Liver (tissue), 9 donors: Measurements from ENCODE around the gene TFDP2. TPM values are rescaled to one million over a fixed set of nuclear protein-coding genes. Genes with fewer than 3 reads are reported as not detected.

ENCODE experiments used
- DNase-seq: peaks from one replicate; pipeline ENCODE4 v3.0.0-alpha.2; 2017; ENCODE audit warnings: low spot score
- H3K27ac ChIP-seq, 2 donors: one replicate each; pipeline ENCODE4 v1.7.0; 2013; ENCODE audit warnings: inconsistent platforms in 2 of 2, low read length in 2 of 2, control low read depth in 1 of 2, low read depth in 1 of 2, mild to moderate bottlenecking in 1 of 2
- H3K27me3 ChIP-seq, 4 donors: one replicate each; pipeline versions ENCODE4 v1.6.1 to v1.7.0; 2013; ENCODE audit warnings: low read length in 3 of 4, inconsistent platforms in 1 of 4, mild to moderate bottlenecking in 1 of 4, moderate library complexity in 1 of 4; ENCODE audit not compliant: control insufficient read depth in 4 of 4, insufficient read depth in 4 of 4
- H3K36me3 ChIP-seq, 4 donors: one replicate each; pipeline versions ENCODE4 v1.6.1 to v1.7.0; 2013; ENCODE audit warnings: low read length in 3 of 4, mild to moderate bottlenecking in 3 of 4, low read depth in 1 of 4, moderate library complexity in 1 of 4; ENCODE audit not compliant: control insufficient read depth in 4 of 4, insufficient read depth in 3 of 4
- H3K4me1 ChIP-seq, 4 donors: one replicate each; pipeline versions ENCODE4 v1.6.1 to v1.7.0; 2013; ENCODE audit warnings: low read length in 3 of 4, mild to moderate bottlenecking in 3 of 4, moderate library complexity in 1 of 4; ENCODE audit not compliant: control insufficient read depth in 4 of 4, insufficient read depth in 4 of 4
- H3K4me3 ChIP-seq, 3 donors: one replicate each; pipeline versions ENCODE4 v1.6.1 to v1.7.0; 2013; ENCODE audit warnings: low read length in 3 of 3, control low read depth in 1 of 3, low read depth in 1 of 3, mild to moderate bottlenecking in 1 of 3
- H3K9ac ChIP-seq, 2 donors: one replicate each; pipeline ENCODE4 v1.7.0; 2013; ENCODE audit warnings: low read length in 2 of 2, mild to moderate bottlenecking in 2 of 2, moderate library complexity in 2 of 2, control low read depth in 1 of 2, low read depth in 1 of 2
- H3K9me3 ChIP-seq, 4 donors: one replicate each; pipeline versions ENCODE4 v1.6.1 to v1.7.0; 2013; ENCODE audit warnings: low read length in 3 of 4; ENCODE audit not compliant: control insufficient read depth in 4 of 4
- EGR1 ChIP-seq, 2 donors: IDR thresholded peaks; 2 replicates each; pipeline ENCODE4 v1.6.1; 2016 to 2018; ENCODE audit warnings: antibody characterized with exemption in 2 of 2, low read depth in 2 of 2
- GABPA ChIP-seq, 2 donors: IDR thresholded peaks in 1 of 2; conservative IDR thresholded peaks in 1 of 2; 2 replicates each; pipeline ENCODE4 v1.6.1; 2016; ENCODE audit warnings: antibody characterized with exemption in 2 of 2, mild to moderate bottlenecking in 1 of 2, moderate library complexity in 1 of 2
- HNF4A ChIP-seq, 2 donors: conservative IDR thresholded peaks; 2 replicates each; pipeline ENCODE4 v1.6.1; 2016; ENCODE audit warnings: antibody characterized with exemption in 2 of 2, mild to moderate bottlenecking in 2 of 2
- HNF4G ChIP-seq: IDR thresholded peaks from 2 replicates; pipeline ENCODE4 v1.6.1; 2016; ENCODE audit warnings: antibody characterized with exemption
- JUND ChIP-seq, 2 donors: IDR thresholded peaks; 2 replicates each; pipeline ENCODE4 v1.6.1; 2016; ENCODE audit warnings: antibody characterized with exemption in 2 of 2
- NR2F2 ChIP-seq: IDR thresholded peaks from 2 replicates; pipeline ENCODE4 v1.6.1; 2016; ENCODE audit warnings: antibody characterized with exemption
- RAD21 ChIP-seq, 2 donors: IDR thresholded peaks; 2 replicates each; pipeline ENCODE4 v1.6.1; 2016; ENCODE audit warnings: antibody characterized with exemption in 2 of 2, mild to moderate bottlenecking in 2 of 2
- RXRA ChIP-seq, 2 donors: IDR thresholded peaks; 2 replicates each; pipeline ENCODE4 v1.6.1; 2017 to 2018; ENCODE audit warnings: antibody characterized with exemption in 2 of 2, mild to moderate bottlenecking in 1 of 2
- WGBS: extraction: QIAGEN DNeasy Blood & Tissue Kit; methylation state at CpG from one replicate; pipeline ENCODE4 v1.1.7; 2013; 5-methylcytosine and 5-hydroxymethylcytosine counted together
- polyA plus RNA-seq, 2 donors: library from polyadenylated mRNA; stranded (reverse) in 1 of 2; unstranded in 1 of 2; fragments of 200-250 nt in 1 of 2; fragments of >200 nt in 1 of 2; fragmentation: Nextera tagmentation in 1 of 2; extraction: Ambion mirVana in 1 of 2; gene quantifications; one replicate each; pipeline versions ENCODE4 v1.2.1 to v1.2.3, GENCODE V29; 2013 to 2015
- total RNA-seq, 2 donors: library from RNA; depleted of rRNA; stranded (reverse); fragments of >200 nt; gene quantifications; one replicate each; pipeline ENCODE4 v1.2.3, GENCODE V29; 2014
- TF ChIP-seq, protein P1 (sequence below): IDR thresholded peaks from 2 replicates; pipeline ENCODE4 v1.6.1; 2016; ENCODE audit warnings: antibody characterized with exemption
- TF ChIP-seq, protein P2 (sequence below): IDR thresholded peaks from 2 replicates; pipeline ENCODE4 v1.6.1; 2016; ENCODE audit warnings: antibody characterized with exemption, mild to moderate bottlenecking
- TF ChIP-seq, protein P3 (sequence below): IDR thresholded peaks from 2 replicates; pipeline ENCODE4 v1.6.1; 2016; ENCODE audit warnings: antibody characterized with exemption
- TF ChIP-seq, protein P4 (sequence below): IDR thresholded peaks from 2 replicates; pipeline ENCODE4 v1.6.1; 2016; ENCODE audit warnings: antibody characterized with exemption
- donor health status: healthy.
- donor health status: healthy.
- donor health status: healthy.
- donor health status: healthy.
- donor health status: healthy.

Gene TFDP2
- total and polyA plus RNA-seq, 4 donors, result 8.0 to 52.0 (median 29.7) TPM

DNA sequence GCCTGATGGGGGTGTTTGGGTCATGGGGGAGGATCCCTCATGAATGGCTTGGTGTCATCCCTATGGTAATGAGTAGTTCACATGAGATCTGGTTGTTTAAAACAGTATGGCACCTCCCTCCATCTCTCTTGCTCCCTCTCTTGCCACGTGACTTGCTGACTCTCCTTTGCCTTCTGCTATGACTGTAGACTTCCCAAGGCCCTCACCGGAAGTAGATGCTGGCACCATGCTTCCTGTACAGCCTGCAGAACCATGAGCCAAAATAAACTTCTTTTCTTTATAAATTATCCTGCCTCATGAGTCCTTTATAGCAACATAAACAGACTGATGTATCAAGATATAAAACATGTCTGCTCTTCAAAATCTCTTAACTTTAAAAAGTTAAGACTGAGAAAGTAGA, 96.1 kb downstream of the TFDP2 start:
- no peak overlapping the region for H3K4me3 ChIP-seq
- DNase-seq, result no peak
- no peaks in the 10 kb centered on the region for H3K36me3 ChIP-seq
- WGBS, result 87% methylated on average over 2 of the region's 2 CpGs
- no peak for TF ChIP-seq GABPA (IDR thresholded peaks at IDR 0.05 in 1 of 2, conservative IDR thresholded peaks at IDR 0.05 in 1 of 2)
- no peak for TF ChIP-seq RXRA (IDR thresholded peaks at IDR 0.05)
- TF ChIP-seq, protein P1, sequence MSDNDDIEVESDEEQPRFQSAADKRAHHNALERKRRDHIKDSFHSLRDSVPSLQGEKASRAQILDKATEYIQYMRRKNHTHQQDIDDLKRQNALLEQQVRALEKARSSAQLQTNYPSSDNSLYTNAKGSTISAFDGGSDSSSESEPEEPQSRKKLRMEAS, result no peak
- no peak for TF ChIP-seq RAD21 (IDR thresholded peaks at IDR 0.05)
- TF ChIP-seq HNF4A (conservative IDR thresholded peaks at IDR 0.05), result no peak
- TF ChIP-seq, protein P2, sequence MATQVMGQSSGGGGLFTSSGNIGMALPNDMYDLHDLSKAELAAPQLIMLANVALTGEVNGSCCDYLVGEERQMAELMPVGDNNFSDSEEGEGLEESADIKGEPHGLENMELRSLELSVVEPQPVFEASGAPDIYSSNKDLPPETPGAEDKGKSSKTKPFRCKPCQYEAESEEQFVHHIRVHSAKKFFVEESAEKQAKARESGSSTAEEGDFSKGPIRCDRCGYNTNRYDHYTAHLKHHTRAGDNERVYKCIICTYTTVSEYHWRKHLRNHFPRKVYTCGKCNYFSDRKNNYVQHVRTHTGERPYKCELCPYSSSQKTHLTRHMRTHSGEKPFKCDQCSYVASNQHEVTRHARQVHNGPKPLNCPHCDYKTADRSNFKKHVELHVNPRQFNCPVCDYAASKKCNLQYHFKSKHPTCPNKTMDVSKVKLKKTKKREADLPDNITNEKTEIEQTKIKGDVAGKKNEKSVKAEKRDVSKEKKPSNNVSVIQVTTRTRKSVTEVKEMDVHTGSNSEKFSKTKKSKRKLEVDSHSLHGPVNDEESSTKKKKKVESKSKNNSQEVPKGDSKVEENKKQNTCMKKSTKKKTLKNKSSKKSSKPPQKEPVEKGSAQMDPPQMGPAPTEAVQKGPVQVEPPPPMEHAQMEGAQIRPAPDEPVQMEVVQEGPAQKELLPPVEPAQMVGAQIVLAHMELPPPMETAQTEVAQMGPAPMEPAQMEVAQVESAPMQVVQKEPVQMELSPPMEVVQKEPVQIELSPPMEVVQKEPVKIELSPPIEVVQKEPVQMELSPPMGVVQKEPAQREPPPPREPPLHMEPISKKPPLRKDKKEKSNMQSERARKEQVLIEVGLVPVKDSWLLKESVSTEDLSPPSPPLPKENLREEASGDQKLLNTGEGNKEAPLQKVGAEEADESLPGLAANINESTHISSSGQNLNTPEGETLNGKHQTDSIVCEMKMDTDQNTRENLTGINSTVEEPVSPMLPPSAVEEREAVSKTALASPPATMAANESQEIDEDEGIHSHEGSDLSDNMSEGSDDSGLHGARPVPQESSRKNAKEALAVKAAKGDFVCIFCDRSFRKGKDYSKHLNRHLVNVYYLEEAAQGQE, result no peak
- H3K9ac ChIP-seq, result no peak overlapping the region
- no peak overlapping the region for H3K27ac ChIP-seq
- H3K9me3 ChIP-seq, result no peaks in the 10 kb centered on the region
- H3K27me3 ChIP-seq, result no peaks in the 10 kb centered on the region
- no peaks in the 10 kb centered on the region for H3K4me1 ChIP-seq

DNA sequence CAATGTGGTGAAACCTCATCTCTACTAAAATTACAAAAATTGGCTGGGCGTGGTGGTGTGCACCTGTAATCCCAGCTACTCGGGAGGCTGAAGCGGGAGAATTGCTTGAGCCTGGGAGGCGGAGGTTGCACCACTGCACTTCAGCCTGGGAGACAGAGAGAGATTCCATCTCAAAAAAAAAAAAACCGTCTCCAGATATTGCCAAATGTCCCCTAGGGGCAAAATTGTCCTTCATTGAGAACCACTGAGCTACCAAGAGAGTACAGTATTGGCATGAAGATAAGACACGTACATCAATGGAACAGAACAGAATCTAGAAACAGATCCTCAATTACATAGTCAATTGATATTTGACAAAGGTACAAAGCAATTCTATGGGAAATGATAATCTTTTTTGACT, 98.0 kb downstream of the TFDP2 start:
- H3K4me3 ChIP-seq, result no peak overlapping the region
- no peaks in the 10 kb centered on the region for H3K27me3 ChIP-seq
- H3K4me1 ChIP-seq, result no peaks in the 10 kb centered on the region
- DNase-seq, result no peak
- WGBS, result 98% methylated on average over 6 of the region's 6 CpGs
- TF ChIP-seq, protein P2, result no peak
- TF ChIP-seq JUND (IDR thresholded peaks at IDR 0.05) (no peak), EGR1 (IDR thresholded peaks at IDR 0.05; ENCODE audit: low read depth in 2 of 2) (no peak)
- H3K9ac ChIP-seq, result no peak overlapping the region
- H3K9me3 ChIP-seq, result no peaks in the 10 kb centered on the region
- H3K27ac ChIP-seq, result no peak overlapping the region
- H3K36me3 ChIP-seq, result no peaks in the 10 kb centered on the region

DNA sequence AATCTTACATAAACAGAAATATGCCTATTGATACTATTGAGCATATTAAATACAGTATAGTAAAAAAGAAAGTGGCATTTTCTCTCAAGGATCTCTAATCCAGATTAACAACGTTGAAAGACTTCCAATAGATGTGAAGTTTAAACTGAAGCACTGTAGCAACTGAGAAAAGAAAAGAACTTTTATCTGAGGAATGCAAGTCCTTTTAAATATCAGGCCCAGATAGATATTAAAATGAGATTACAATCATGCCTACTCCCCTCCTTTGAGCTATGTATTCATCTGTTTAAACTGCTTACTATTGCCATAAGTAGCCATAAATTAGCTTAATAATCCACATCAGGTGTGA, 102.3 kb downstream of the TFDP2 start:
- Histone ChIP-seq H3K9me3 (no peaks in the 10 kb centered on the region), H3K4me3 (no peak overlapping the region), H3K27ac (no peak overlapping the region), H3K9ac (no peak overlapping the region), H3K27me3 (no peaks in the 10 kb centered on the region), H3K4me1 (no peaks in the 10 kb centered on the region), H3K36me3 (no peaks in the 10 kb centered on the region)
- TF ChIP-seq GABPA (IDR thresholded peaks at IDR 0.05 in 1 of 2, conservative IDR thresholded peaks at IDR 0.05 in 1 of 2) (no peak), EGR1 (IDR thresholded peaks at IDR 0.05; ENCODE audit: low read depth in 2 of 2) (no peak), HNF4G (no peak), HNF4A (conservative IDR thresholded peaks at IDR 0.05) (no peak), NR2F2 (no peak)
- TF ChIP-seq, protein P3, sequence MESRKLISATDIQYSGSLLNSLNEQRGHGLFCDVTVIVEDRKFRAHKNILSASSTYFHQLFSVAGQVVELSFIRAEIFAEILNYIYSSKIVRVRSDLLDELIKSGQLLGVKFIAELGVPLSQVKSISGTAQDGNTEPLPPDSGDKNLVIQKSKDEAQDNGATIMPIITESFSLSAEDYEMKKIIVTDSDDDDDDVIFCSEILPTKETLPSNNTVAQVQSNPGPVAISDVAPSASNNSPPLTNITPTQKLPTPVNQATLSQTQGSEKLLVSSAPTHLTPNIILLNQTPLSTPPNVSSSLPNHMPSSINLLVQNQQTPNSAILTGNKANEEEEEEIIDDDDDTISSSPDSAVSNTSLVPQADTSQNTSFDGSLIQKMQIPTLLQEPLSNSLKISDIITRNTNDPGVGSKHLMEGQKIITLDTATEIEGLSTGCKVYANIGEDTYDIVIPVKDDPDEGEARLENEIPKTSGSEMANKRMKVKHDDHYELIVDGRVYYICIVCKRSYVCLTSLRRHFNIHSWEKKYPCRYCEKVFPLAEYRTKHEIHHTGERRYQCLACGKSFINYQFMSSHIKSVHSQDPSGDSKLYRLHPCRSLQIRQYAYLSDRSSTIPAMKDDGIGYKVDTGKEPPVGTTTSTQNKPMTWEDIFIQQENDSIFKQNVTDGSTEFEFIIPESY, result no peak
- TF ChIP-seq, protein P4, sequence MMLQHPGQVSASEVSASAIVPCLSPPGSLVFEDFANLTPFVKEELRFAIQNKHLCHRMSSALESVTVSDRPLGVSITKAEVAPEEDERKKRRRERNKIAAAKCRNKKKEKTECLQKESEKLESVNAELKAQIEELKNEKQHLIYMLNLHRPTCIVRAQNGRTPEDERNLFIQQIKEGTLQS, result no peak
- DNase-seq, result no peak
- WGBS, result 66% methylated on average over 1 of the region's 1 CpG
